ENCODE results near the gene DYNC2LI1. TPM values are rescaled to one million over a fixed set of nuclear protein-coding genes. Genes with fewer than 3 reads are reported as not detected.

Gene DYNC2LI1
- total and polyA plus RNA-seq, 2 donors (not counting 1 experiment from before 2014, with no cell fraction given), result 3.8 to 11.4 TPM

- Histone ChIP-seq H3K4me3 (ENCODE audit: control extremely low read depth in 1 of 5, extremely low read depth in 1 of 5, insufficient read depth in 1 of 5, low read depth in 2 of 5, low read length in 4 of 5) (no peak overlapping the region), H2AFZ (ENCODE audit: insufficient read depth, low read depth, low read length, poor library complexity, severe bottlenecking) (no peak overlapping the region), H3K4me2 (replicated peaks; ENCODE audit: low read depth, low read length, poor library complexity, severe bottlenecking) (no peak overlapping the region), H3K79me2 (ENCODE audit: control insufficient read depth, insufficient read depth, low read length) (no peaks in the 10 kb centered on the region), H3K27ac (ENCODE audit: low read length in 2 of 2) (no peak overlapping the region), H3K27me3 (replicated peaks in 1 of 4; ENCODE audit: control extremely low read depth in 1 of 4, control insufficient read depth in 3 of 4, insufficient read depth in 4 of 4, low read length in 3 of 4) (peaks cover 0 to 4% (median 3%) of the 10 kb centered on the region in 4 experiments), H3K9ac (ENCODE audit: low read length) (no peak overlapping the region), H3K9me3 (ENCODE audit: control extremely low read depth in 1 of 3, control insufficient read depth in 2 of 3, insufficient read depth in 1 of 3, low read length in 2 of 3) (no peaks in the 10 kb centered on the region), H3K4me1 (ENCODE audit: control insufficient read depth in 2 of 2, insufficient read depth in 2 of 2, low read length in 2 of 2) (no peaks in the 10 kb centered on the region), H3K36me3 (replicated peaks in 1 of 2; ENCODE audit: control extremely low read depth in 1 of 2, control insufficient read depth in 1 of 2, extremely low read depth in 1 of 2, insufficient read depth in 2 of 2, low read length in 1 of 2) (no peaks in the 10 kb centered on the region), H4K20me1 (ENCODE audit: control insufficient read depth, insufficient read depth, low read length, poor library complexity, severe bottlenecking) (no peaks in the 10 kb centered on the region)
- Mint-ChIP-seq H3K4me3 (no peak overlapping the region), H3K9me3 (ENCODE audit: insufficient read depth) (no peaks in the 10 kb centered on the region), H3K27ac (no peak overlapping the region), H3K4me1 (no peaks in the 10 kb centered on the region), H3K27me3 (peaks cover 15% of the 10 kb centered on the region)
- intact Hi-C loops (cut with micrococcal nuclease), result no loop called here
- DNase-seq (no peak), ATAC-seq (ENCODE audit: low read depth) (no peak)
- TF ChIP-seq EZH2 (IDR thresholded peaks at IDR 0.05; ENCODE audit: borderline replicate concordance, insufficient read depth, low read depth, low read length, poor library complexity, severe bottlenecking) (no peak), CTCF (IDR thresholded peaks at IDR 0.05) (no peak)
- ChIA-PET CTCF (no interaction called here), POLR2A (no interaction called here)
- 94% methylated on average over 4 of the region's 5 CpGs for WGBS (ENCODE audit: insufficient coverage)
Measured at GRCh38 chr2:43743706-43744105, 30.1 kb upstream of the DYNC2LI1 start.

GRCh38 chr2:43745457-43745856 lies 28.4 kb upstream of the DYNC2LI1 start:
- POLR2A ChIA-PET, result no interaction called here
- 60% methylated on average over 1 of the region's 3 CpGs for WGBS (ENCODE audit: insufficient coverage)

More at GRCh38 chr2:43745457-43745856, 28.4 kb upstream of the DYNC2LI1 start:
- no peaks in the 10 kb centered on the region for H3K79me2 ChIP-seq (ENCODE audit: control insufficient read depth, insufficient read depth, low read length)
- no peaks in the 10 kb centered on the region for H3K4me1 ChIP-seq (ENCODE audit: control insufficient read depth in 2 of 2, insufficient read depth in 2 of 2, low read length in 2 of 2)
- no peaks in the 10 kb centered on the region for H3K36me3 ChIP-seq (replicated peaks in 1 of 2; ENCODE audit: control extremely low read depth in 1 of 2, control insufficient read depth in 1 of 2, extremely low read depth in 1 of 2, insufficient read depth in 2 of 2, low read length in 1 of 2)
- TF ChIP-seq EZH2 (IDR thresholded peaks at IDR 0.05; ENCODE audit: borderline replicate concordance, insufficient read depth, low read depth, low read length, poor library complexity, severe bottlenecking) (no peak), CTCF (IDR thresholded peaks at IDR 0.05) (no peak)
- H3K27ac ChIP-seq (ENCODE audit: low read length in 2 of 2), result no peak overlapping the region
- peaks cover 0 to 3% (median under 1%) of the 10 kb centered on the region in 4 experiments for H3K27me3 ChIP-seq (replicated peaks in 1 of 4; ENCODE audit: control extremely low read depth in 1 of 4, control insufficient read depth in 3 of 4, insufficient read depth in 4 of 4, low read length in 3 of 4)
- H3K4me2 ChIP-seq (replicated peaks; ENCODE audit: low read depth, low read length, poor library complexity, severe bottlenecking), result no peak overlapping the region
- Mint-ChIP-seq H3K4me3 (no peak overlapping the region), H3K4me1 (no peaks in the 10 kb centered on the region), H3K27me3 (peaks cover 10% of the 10 kb centered on the region), H3K9me3 (ENCODE audit: insufficient read depth) (no peaks in the 10 kb centered on the region), H3K27ac (no peak overlapping the region)
- no peaks in the 10 kb centered on the region for H3K9me3 ChIP-seq (ENCODE audit: control extremely low read depth in 1 of 3, control insufficient read depth in 2 of 3, insufficient read depth in 1 of 3, low read length in 2 of 3)
- ATAC-seq (ENCODE audit: low read depth) (no peak), DNase-seq (no peak)
- H2AFZ ChIP-seq (ENCODE audit: insufficient read depth, low read depth, low read length, poor library complexity, severe bottlenecking), result no peak overlapping the region
- H3K4me3 ChIP-seq (ENCODE audit: control extremely low read depth in 1 of 5, extremely low read depth in 1 of 5, insufficient read depth in 1 of 5, low read depth in 2 of 5, low read length in 4 of 5), result no peak overlapping the region
- no peak overlapping the region for H3K9ac ChIP-seq (ENCODE audit: low read length)
- intact Hi-C loops (cut with micrococcal nuclease), result no loop called here
- CTCF ChIA-PET, result no interaction called here
- no peaks in the 10 kb centered on the region for H4K20me1 ChIP-seq (ENCODE audit: control insufficient read depth, insufficient read depth, low read length, poor library complexity, severe bottlenecking)

Measured in B cell (primary cell).